HG02840 (cell line): ENCODE measurements around the gene CHRNB4.

Experiments
- ATAC-seq: cut with Tn5 transposase; IDR thresholded peaks from one replicate; pipeline ENCODE4 v1.9.1; 2021; ENCODE audit warnings: mild to moderate bottlenecking, moderate library complexity, moderate number of reproducible peaks; ENCODE audit not compliant: unreplicated experiment, low FRiP score

CHRNB4 gene

DNA sequence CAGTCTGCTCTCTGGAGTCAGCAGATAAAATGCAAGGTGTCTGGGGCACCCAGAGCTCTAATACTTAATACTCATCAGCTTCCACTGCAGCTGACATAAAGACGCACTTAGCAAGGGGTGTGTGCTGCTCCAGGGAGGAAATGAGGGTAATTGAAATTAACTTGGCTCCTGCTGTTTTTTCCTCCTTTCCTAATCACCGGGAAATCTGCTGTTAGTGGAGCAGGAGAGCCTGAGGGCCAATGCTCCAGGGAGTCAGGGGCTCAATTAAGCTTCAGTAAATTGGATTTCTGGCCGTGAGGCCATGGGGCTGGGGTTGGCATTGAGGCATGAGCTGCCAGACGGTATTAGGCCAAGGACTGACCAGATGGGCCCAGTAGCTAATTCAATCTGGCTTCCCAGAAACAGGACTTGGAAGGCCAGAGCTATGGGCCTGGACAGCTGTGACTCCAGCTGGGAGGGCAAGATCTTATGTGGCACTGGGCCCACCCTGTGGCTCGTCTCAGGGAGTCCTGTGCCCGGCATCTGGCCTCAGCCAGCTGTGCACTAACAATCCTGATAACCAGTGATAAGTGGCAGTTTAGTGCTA, 30.7 kb upstream of the CHRNB4 start:
- ATAC-seq = no peak

DNA sequence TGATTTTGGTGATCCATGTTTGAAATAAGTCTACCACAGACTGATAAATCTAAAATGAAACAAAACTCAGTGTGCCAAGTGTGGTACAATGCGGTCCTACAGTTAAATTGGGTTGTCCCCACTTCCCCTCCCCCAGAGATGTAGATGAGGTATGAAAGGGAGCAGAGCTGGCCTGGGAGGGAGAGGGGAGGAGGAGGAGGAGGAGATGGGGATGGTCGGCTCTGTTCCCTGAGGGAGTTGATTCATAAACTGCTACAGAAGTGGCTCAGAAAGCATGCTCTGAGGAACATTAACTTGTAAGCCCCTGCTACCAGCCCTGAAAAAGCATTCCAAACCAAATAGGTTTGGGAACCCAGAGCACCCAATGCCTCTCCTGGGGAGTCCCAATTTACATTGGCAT, 28.0 kb upstream of the CHRNB4 start:
- no peak for ATAC-seq

- no peak for ATAC-seq
These were observed 26.7 kb upstream of the CHRNB4 start for GRCh38 chr15:78667578-78668236.

GRCh38 chr15:78666010-78666409, 25.0 kb upstream of the CHRNB4 start:
- no peak for ATAC-seq

DNA sequence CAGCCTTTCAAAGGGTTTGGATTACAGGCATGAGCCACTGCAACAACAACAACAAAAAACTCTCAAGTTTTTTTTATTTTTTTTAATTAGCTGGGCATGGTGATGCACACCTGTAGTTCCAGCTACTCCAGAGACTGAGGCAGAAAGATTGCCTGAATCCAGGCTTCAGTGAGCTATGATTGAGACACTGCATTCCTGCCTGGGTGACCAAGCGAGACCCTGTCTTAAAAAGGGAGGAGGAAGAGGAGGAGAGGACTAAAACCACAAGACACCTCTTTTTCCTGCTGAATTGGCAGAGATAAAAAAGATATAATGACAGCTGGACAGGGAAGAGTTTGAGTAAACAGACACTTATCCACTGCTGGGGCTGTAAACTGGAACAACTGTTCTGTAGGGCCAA, 22.7 kb upstream of the CHRNB4 start:
- no peak for ATAC-seq

GRCh38 chr15:78662028-78662427, 21.0 kb upstream of the CHRNB4 start:
- ATAC-seq = no peak

DNA sequence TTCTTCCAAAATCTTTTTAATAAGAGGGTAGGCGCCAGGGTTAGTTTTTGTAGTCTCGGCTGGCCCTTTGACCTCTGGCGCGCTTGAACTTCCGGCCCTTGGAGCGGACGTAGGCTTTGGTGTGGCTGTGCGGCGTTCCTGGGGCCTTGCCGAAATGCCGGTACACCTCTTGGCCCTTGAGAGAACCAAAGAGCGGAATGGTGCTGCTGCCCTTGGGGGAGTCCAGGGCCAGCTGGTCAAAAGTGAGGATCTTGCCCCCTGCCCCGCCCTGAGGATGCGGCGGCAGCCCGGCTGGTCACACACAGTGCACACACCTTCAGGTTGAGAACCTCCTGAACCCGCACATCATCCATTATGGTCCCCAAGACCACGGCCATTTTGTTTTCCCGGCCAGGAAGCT, 20.0 kb upstream of the CHRNB4 start:
- no peak for ATAC-seq

- no peak for ATAC-seq
These were observed 19.6 kb upstream of the CHRNB4 start for GRCh38 chr15:78660584-78660983.

DNA sequence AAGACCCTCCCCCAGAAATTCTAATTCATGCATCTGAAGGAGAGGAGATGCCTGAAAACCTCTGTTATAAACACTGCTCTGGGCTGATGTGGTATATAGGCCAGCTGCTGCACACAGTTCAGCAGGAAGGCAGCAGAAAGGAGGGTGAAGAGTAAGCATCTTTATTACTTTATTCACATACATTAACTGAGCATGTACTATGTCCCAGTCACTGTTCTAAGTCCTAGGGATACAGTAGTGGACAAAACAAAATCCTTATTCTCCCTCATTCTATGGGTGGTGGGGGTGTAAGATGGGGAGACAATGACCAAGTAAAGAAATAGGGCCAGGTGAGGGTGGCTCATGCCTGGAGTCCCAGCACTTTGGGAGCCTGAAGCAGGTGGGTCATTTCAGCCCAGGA, 17.8 kb upstream of the CHRNB4 start:
- ATAC-seq = no peak

DNA sequence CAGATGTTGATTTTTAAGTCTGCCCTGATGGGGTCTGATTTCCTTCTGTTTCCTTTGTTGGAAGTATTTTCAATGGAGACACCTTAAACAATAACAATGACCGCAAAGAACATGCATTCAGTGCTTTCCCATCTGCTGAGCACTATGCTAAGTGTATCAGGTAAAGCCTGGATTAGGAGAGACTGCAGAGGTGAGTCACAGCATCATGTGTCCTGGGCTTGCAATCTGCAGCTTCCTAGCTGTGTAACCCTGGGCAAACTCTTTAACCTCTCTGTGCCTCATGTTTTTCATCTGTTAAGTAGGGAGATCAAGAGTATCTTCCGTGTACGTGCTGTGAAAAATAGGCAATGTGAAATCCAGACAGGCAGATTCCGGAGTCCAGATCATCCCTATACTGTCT, 13.3 kb upstream of the CHRNB4 start:
- no peak for ATAC-seq

DNA sequence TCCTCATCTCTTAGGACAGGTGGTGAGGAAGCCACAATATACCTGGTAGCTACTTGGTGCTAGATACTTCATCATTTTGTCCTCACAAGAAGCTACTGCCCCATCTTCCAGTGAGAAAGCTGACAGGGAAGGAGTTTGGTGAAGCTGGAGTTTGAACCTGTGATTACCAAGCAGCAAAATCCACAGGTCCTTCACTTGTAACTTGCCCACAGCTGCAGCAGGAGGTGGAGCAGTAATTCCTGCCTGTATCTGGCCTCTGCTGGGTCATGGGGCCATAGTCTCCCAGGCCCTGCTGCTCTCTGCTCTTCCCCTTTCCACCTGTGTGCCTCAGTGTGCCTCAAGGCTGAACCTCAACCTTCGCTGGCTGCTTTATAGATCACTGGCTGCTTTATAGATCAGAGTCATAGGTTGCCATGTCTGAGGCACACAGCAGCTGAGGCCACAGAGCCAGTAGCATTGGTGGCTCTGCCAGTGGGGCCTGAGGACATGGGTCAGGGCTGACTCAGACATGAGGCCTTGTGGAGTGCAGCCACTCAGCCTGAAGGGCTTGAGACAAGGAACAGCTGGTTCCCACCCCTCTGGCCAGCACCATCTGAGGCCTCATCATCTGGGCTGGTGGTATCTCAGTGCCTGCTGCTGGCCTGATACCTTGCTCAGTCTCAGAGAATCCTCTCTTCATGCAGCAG, 11.1 kb upstream of the CHRNB4 start:
- no peak for ATAC-seq

DNA sequence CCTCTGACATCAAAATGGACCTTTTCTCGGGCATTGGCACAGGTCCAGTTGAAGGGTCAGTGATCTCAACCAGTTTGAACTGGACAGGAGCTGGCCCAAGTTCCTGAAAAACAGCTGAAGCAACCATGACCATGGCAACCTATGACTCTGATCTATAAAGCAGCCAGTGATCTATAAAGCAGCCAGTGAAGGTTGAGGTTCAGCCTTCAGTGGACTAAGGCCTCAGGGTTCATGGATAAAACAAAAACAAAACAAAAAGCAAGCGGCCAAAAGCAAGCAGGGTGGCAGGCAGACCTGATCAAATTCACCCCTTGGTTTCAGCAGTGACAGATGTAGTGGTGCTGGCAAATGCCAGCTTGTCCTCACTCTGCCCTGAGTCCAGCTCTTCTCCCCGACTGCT, 10.0 kb upstream of the CHRNB4 start:
- ATAC-seq = no peak

GRCh38 chr15:78650022-78650421, 9.0 kb upstream of the CHRNB4 start:
- ATAC-seq = no peak

DNA sequence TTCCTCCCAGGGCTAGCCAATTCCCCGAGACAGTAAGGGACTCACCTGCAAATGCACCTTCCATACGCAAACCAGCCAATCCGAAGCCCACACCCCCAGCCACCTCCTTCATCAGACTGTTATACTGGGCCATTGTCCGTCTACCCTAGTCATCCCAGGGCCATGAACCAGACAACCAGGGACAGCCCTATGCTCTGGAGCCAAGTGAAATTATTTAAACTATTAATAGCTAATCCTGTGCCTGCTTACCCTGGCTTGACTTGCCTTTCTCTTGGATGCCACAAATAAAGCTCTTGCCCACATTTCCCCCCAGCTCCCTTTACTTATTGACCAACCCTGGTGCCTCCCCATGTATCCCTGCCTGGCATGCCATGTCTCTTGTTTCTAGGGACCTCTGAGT, 4.0 kb upstream of the CHRNB4 start:
- no peak for ATAC-seq

DNA sequence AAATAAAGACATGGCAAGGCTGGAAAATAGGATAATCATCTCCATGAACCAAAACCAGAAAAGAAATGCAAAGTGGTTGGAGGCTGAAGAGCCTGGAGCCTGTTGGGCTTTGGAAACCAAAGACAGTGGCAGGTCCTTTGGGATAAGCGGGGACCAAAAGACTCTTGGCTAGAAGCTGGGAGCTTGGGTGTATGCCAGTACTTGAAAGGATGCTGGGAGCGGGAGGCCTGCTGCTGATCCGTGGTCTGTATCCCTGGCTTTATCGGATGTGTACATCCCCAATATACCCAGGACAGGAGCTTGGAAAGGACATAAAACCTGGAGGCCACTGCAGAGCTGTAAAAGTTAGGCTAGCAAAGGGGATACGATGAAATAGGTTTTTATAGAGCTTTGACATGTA, 1.3 kb upstream of the CHRNB4 start:
- no peak for ATAC-seq

- ATAC-seq = no peak
These were observed 802 bp upstream of the CHRNB4 start for GRCh38 chr15:78641749-78642275.

DNA sequence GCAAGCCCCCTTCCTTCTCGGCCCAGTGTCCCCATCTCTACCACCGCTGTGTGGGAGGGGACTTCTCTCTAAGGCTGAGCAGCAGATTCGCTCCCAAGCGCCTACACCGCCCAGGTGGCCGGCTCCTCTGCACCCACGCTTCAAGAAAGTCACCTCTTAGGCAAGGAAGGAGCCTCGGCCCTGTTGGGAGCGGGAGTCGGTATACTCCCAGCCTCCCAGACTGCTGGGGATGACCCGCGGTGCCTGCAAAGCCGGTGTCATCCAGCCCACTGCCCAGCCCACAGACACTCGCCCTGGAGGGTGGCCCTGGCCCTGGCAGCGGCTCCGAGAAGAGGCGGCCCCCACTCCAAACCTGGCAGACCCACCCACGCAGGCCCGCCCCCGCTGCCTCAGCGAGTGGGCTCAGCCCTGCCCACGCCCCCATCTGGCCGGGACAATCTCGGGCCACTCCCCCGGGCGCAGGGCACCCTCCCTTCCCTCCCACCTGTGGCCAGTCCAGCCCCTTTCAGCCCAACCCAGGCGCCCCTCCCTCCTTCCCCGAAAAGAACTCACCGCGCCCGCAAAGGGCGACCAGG, 396 bp downstream of the CHRNB4 start:
- ATAC-seq = no peak

DNA sequence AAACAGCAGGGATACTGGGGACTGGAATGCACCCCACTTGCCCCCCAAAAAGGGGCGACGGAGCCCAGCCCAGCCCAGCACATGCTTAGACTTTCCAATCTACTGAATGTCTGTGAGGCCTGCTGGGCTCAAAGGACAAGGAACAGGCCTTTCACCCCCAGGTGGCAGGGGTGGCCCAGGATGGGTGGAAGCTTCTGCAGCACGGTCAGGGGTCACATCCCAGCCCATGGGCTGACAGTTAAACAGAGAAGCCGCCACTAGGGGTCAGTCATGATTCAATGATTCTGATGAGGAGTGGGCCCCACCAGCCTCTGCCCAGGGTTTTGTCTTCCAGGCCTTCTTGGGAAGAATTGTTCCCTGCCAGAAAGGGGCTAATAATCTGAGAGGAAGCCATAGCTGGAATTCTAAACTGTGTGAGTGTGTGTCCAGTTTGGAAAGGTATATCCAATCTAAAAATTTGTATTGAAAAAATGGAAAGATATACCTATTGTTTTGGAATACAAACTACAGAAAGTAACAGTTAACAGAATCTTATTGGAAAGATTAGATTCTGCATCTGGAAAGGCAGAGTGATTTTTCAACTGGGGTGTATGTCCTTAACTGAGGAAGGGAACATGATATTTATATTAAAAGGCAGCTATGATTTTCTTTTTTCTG, 2.2 kb downstream of the CHRNB4 start:
- ATAC-seq = no peak

GRCh38 chr15:78637776-78638435, 3.1 kb downstream of the CHRNB4 start:
- no peak for ATAC-seq

DNA sequence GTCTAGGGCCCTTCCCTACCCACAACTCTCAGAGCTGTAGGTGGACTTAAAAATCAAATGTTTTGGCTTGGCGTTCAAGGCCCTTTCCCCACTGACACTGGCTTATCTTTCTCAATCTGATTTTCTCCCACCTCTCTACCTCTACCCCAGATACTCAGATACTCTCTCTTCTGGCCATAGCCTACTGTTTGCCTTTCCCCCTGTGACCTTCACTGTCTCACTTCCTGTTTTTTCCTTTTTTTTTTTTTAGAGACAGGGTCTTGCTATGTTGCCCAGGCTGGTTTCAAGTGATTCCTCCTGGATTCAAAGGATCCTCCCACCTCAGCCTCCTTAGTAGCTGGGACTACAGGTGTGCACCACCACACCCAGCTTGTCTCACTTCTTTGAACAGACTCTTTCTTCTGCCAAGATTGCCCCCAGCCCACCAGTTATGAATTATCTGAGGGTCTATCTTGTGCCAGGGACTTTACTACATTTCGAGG, 4.6 kb downstream of the CHRNB4 start:
- ATAC-seq = no peak
